Dermis microvascular lymphatic vessel endothelial cell (primary cell): Measurements from ENCODE around the gene ELP2. TPM values are rescaled to one million over a fixed set of nuclear protein-coding genes. Genes with fewer than 3 reads are reported as not detected.
"Not testable (repeated sequence)": the region's sequence is repeated elsewhere in the genome, so short reads cannot be mapped to it uniquely, and the experiment has no call there.

Experiments used
- DNase-seq, 2 donors: peaks; one replicate each; pipeline versions ENCODE4 v3.0.0 to v3.0.0-alpha.2; 2010; ENCODE audit warnings: low read depth in 2 of 2
- total RNA-seq: library from RNA; depleted of rRNA; stranded (reverse); fragments of >200 nt; gene quantifications from 2 replicates; pipeline ENCODE4 v1.2.1, GENCODE V29; 2014

The ELP2 gene
- total RNA-seq, 1 donor from 2014 or later: 152 TPM

DNA sequence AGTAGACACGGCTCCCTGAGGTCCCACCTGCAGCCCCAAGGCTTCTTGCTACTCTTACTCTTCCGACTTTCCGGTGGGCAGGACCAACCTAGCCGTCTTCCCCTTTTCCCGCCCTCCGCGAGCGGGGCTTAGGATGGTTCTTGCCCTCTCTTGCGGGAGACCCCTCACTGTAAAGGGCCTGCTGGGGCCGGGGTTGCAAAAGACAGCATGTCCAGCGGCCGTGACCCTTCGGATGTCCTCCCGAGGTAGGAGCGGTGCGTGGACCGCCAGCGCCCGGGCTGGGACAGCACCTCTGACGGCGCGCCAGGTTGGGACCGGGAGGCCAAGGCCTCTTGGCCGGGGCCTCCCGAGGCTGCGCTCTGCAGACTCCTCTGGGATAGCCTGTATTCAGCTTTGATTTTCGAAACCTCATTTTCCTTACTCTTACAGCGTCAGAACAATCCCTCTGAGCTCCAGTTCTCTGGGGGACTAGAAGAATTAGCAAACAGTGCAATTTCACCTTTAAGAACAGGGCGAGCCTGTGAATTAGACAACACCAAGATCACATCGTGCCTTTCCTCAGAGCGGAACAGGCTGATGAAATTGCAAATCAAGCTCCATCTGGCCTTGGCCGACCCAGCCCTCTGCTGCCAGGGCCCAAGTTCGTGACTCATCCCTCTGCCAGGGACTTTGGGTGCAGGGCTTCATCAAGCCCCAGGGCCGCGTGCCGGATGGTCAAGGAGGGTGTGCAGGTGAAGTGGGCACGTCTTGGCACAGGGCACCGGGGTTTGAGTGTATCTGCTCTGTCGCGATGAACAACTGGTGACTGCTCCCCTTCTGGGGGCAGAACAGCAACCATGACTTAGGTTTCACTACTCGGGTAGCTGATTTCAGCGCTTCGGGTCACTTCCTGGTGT is 58.4 kb downstream of the ELP2 start:
- DNase-seq: no peak

DNA sequence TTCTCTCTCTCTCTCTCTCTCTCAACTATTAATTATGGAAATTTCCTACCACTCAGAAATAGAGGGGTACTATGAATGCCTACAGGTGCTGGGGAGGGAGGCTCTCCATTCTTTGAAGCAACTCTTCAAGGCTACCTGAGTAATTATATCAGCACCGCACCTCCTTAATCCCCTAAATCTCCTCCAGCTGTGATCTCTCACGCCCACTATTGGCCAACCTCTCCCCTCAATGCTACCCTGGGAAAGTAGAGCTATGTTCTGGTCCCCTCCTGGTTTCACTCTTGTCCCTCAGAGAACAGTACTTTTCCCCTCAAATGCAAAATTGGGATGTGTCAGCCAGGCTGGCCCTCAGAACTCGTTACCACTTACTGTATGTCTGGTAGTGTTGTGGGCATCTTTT is 59.2 kb downstream of the ELP2 start:
- DNase-seq: no peak

DNA sequence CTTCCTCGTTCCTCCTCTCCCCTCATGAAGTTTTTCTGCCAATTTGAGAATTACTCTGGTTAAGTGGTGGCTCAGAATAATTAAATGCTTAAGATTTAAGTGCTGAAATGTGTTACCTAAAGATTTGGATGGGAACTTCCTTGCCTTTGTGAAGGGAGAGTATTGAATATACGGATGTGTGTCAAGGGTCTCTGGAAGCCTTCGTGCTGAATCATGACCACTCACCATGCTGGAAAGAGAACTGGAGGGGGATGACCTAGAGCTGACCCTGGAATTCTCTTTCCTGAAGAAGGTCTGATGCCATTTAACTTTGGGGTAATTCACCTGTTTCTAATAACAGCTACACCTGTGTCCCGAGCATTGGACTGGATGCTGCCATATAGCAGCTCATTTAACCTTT is 59.8 kb downstream of the ELP2 start:
- DNase-seq: no peak

DNA sequence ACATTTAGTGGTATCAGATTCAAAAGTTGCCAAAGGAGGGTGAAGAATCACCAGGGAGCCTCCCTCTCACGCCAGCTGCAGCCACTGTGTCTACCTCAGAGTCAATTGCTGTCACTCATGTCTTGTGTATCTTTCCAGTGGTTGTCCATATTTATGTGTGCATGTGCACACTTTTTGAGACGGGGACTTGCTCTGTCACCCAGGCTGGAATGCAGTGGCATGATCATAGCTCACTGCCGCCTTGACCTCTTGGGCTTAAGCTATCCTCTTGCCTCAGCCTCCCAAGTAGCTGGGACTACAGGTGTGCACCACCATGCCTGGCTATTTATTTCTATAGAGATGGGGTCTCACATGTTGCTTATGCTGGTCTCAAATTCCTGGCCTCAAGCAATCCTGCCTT is 61.6 kb downstream of the ELP2 start:
- DNase-seq: no peak

DNA sequence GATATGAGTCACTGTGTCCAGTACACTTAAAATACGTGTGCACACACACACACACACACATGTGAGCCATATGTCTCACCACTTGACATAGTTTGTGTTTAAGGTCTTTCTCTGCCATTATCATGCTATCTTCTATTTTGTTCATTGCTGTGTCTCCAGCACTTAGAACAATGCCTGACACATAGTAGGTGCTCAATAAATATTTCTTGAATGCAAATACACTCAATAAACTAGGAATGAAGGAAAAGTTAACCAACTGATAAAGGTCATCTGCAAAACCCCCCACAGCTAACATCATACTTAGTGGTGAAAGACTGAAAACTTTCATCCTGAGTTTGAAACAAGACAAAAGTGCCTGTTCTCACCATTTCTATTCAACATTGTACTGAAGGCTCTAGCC is 62.0 kb downstream of the ELP2 start:
- DNase-seq: no peak

DNA sequence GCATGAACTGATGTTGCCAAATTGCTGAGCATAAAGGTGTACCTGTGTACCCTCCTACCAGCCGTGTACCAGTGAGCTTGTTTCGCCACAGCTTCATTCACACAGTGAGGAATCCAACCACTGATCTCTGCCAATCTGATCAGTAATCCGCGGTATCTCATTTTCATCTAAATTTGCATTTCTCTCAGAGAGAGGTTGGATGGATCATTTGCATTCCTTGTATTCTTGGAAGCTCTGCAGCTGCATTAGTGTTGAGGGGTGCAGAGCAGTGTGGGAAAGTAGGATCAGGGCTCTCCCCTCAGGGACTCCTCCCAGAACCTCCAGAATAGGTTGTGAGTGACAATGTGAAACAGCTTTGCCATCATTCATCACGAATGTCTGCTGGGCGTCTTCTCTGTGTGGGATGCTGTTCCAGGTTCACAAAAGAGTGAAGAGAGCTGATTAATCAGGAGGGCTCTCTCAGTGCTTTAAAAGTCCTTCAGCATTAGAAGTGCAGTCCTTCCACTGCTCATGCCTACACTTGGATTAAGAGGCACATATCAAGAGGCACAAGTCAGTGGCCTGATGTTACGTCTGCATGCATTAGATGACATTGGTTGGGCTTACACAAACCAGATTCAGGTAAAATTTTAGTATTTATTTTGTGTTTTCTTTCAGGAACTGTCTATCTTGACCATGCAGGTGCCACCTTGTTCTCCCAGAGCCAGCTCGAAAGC is 65.1 kb downstream of the ELP2 start:
- DNase-seq: no peak

DNA sequence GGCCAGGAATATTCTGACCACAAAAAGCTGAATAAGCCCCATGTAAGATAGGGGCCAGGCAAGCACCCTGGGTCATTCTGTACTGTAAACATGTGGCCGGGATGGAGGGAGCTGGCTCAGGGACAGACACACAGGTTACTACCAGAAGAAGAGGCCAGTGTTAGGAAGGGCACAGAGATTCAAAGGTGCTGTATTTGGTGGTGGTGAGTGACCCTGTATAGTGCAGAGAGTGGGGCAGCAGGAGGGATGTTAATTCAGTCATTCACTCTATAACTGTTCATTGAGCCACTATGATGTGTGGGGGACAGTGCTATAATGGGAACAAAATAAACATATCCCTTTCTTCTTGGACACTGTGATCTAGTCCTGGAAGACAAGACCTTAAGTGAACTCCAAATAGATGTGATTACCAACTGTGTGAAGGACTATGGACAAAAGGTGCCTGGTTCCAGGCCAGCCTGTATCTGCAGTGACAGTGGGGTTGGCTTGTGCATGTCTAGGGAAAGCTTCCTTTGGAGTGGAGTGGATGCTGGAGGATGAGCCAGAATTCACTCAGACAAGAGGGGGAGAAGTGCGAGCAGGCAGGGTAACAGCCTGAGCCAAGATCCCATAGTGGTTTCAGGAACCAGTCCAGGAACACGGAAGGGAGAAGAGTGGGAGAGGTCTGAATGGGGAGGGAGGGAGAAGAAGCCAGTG is 65.9 kb downstream of the ELP2 start:
- DNase-seq: no peak

DNA sequence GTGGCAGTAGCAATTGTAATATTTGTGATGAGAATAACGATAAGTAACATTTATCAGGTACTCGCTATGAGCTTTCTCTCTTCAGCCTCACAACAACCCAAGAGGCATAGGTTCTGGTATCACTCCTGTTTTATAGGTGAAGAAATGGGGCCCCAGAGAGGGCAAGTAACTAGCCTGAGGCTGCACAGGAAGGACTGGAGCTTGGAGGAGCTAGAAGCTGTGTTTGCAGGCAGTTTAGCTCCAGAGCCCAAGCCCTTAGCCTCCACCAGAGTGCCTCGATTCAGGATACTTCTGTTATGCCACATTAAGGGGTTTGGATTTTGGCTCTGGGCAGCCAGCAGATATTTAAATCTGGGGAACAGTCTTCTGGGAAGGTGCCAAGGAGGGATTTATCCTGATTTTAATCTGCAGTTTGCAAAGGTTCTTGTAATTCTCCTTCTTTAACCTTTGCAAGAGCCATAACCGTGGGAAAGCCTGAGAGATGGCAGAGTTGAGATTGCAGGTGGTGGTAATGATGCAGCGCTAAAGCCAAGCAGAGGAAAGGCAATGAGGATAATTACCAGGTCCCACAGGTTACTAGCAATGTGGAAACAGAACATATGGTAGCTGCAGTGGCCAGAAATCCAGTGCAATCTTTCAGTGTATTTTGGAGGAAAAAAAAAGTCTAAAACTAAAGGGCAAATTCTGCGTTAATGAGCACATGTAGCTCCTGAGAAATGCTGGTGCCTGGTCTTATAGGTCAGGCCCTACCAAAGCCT is 66.7 kb downstream of the ELP2 start:
- no peak for DNase-seq

DNA sequence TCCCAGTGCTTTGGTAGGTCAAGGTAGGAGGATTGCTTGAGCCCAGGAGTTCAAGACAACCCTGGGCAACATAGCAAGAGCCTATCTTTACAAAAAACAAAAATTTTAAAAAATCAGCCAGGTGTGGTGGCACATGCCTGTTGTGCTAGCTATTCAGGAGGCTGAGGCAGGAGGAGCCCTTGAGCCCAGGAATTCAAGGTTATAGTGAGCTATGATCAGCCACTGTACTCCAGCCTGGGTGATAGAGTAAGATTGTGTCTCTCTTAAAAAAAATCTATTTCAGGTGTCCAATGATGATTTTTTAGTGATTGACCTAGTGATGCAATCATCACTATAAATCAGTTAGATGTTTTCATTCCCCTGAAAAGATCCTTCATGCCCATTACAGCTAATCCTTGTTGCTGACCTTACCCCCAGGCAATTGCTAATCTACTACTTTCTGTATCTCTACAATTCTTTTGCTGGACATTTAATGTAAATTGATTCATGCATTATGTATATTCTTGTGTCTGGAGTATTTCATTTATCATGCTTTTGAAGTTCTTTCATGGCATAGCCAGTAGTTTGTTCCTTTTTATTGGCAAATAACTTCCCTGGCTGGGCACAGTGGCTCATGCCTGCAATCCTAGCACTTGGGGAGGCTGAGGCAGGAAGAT is 67.9 kb downstream of the ELP2 start:
- no peak for DNase-seq

DNA sequence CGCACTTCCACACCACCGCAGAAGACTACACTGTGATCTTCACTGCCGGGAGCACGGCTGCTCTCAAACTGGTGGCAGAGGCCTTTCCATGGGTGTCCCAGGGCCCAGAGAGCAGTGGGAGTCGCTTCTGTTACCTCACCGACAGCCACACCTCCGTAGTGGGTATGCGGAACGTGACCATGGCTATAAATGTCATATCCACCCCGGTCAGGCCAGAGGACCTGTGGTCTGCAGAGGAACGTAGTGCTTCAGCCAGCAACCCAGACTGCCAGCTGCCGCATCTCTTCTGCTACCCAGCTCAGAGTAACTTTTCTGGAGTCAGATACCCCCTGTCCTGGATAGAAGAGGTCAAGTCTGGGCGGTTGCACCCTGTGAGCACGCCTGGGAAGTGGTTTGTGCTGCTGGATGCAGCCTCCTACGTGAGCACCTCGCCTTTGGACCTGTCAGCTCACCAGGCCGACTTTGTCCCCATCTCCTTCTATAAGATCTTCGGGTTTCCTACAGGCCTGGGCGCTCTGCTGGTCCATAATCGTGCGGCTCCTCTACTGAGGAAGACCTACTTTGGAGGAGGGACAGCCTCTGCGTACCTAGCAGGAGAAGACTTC is 70.1 kb downstream of the ELP2 start:
- no peak for DNase-seq

DNA sequence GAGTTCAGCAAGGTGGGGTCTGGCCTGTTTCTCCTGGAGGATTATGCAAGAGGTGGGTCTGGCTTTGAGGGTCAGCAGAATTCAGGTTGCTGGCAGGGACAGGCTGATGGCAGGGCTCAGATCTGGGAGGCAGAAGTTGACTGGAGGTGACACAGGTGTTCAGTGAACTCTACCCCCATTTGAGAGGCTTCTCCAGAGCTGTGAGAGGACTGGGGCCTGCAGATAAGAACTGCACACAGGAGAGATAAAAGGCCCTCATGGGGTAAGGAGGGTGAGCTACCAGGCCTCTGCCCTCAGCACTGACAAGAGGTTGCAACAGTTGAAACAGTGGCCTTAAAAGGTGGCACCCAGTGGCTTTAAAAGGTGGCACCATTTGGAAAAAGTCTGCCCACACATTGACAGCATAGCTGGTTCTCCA is 70.7 kb downstream of the ELP2 start:
- DNase-seq: no peak

DNA sequence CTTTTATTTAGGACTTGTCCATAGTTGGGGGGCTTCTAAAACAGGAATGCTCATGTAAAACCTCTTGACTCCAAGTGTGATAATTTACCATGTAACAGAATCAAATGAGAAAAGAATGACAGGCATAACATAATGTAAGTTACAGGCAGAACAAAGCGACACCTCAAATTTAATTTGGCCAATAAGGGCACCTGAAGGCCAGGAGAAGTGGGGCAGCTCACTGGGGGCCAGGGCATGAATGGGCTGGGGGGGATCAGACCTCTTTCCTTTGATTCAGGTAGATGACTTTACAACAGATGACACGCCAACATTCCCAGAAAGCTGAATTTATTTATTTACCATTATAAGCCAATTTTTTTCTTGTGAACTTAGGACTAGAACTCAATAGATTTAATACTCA is 72.1 kb downstream of the ELP2 start:
- DNase-seq: no peak

DNA sequence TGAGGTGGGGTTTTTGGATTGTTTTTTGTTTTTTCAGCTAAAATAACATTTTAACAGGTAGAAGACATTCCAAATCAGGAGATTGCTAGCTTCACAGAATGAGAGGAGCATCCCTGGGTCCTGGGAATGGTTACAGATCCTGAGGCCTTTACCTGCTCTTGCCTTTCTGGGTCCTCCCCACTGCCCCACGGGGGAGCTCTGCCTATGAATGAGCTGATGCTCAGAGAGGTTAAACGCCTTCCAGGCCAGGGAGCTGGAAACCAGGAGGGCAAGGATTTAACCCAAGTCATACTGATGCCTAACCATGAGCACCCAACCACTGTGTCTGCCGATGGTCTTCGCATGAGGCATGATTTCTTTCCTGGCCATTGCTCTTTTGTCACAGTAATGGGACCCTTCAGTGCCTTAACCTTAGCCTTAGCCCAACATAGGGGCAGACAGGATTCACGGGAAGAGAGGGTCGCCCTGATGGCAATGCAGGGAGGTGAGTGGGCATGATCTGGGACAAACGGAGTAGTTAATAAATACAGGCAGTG is 73.7 kb downstream of the ELP2 start:
- DNase-seq: no peak

DNA sequence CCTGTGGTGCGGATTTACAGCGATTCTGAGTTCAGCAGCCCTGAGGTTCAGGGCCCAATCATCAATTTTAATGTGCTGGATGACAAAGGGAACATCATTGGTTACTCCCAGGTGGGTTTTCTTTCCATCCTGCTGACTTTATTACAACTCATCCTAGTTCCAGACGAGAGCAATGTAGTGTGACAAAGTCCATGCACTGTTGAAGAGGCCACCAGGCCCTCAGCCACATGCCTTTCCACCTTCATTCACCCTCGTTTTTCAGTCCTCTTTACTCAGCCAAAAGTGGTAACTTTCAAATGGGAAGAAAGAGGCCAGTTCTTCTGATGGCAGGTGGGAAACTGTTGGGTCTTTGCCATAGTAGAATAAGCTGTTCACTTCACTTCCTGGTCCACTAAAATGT is 75.5 kb downstream of the ELP2 start:
- no peak for DNase-seq

DNA sequence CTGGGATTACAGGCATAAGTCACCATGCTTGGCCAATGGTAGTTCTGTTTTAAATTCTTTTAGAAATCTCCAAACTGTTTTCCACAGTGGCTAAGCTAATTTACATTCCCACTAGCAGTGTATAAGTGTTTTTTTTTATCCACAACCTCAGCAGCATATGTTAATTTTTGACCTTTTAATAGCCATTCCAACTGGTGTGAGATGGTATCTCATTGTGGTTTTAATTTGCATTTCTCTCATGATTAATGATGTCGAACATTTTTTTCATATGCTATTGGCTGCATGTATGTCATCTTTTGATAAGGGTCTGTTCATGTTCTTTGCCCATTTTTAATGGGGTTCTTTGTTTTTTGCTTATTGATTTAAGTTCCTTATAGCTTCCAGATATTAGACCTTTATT is 77.6 kb downstream of the ELP2 start:
- DNase-seq: no peak

DNA sequence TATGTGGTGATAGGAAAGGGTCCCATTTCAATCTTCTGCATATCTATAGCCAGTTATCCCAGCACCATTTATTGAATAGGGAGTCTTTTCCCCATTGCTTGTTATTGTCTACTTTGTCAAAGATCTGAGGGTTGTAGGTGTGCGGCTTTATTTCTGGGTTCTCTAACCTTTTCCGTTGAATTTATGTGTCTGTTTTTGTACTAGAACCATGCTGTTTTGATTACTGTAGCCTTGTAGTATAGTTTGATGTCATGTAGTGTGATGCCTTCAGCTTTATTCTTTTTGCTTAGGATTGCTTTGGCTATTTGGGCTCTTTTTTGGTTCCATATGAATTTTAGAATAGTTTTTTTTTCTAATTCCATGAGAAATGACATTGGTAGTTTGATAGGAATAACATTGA is 78.3 kb downstream of the ELP2 start:
- DNase-seq: not testable (repeated sequence)

DNA sequence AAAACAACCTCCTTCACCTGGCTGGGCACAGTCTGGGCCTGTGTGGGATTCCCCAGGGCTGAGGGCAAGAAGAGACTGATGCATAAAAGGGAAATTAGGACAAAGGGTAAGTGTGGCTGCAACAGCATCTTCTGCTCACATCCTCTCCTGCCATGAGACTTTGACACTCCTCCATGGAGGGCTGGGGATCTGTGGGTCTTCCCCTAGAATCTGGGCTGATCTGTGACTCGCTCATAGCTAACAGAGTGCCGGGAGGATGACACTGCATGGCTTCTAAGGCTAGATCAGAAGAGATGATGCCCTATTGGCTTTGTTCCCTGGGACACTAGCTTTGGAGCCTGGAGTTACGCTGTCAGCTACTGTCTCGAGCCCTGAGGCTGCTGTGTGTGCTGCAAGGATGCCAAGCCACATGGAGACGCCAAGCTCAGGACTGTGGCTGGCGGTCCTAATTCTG is 81.9 kb downstream of the ELP2 start:
- DNase-seq: no peak

DNA sequence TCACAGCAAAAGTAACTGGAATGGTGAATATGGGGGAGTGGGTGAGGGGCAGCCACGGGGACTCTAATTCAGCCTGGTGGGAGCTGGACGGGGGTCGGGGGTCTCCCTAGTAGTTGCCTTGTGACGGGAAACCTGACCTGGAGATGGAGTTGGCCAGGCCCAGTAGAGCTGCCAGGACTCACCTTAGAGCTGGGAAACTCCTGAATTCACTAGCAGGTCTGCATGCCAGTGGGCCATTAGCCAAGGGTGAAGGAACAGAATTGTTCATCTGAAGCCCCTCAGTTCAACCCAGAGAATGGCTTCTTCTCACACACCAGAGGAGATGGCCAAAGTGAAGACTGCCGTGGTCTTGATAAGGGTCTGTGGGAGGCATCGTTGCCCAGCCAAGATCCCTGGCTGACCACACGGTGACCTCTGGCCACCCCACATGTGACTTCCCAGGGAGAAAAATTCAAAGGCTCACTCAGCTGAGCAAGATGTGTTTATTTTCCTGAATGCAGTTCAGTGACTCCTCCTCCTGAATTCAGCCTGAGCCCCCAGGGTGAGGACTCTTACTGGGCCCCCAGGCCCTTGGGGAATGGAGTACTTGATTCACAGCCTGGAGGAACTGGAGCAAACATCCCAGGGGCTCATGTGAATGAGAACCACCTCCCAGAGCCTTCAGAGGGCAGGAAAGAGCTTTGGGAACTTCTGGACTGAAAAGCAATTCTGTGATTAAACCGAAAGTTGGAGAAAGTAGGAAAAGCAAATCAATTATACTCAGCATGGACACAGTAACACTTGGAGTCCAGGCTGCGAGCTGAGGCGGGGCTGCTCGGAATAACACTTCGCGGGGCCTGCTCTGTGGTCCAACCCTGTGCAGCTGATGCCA is 82.8 kb downstream of the ELP2 start:
- no peak for DNase-seq

DNA sequence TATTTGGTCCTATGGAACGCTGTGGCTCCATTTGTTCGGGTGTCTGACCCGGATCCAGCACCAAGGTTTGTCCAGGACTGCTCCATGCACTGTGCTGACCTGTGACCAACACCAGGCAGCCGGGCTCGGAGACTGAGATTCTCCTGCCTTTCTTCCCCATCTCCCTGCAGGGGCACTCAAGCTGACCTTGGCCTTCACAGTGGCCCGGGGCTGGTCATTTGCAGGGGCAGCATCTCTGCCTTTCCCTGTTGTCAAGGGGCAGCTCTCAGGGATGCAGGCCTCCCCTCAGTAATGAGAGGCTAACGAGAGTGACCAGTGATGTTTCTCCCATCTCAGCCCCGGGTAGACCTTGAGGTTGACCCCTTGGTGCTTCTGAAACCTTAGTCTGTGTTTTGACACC is 85.1 kb downstream of the ELP2 start:
- DNase-seq: no peak
